Measurements from ENCODE around the gene LTB.

LTB gene

DNA sequence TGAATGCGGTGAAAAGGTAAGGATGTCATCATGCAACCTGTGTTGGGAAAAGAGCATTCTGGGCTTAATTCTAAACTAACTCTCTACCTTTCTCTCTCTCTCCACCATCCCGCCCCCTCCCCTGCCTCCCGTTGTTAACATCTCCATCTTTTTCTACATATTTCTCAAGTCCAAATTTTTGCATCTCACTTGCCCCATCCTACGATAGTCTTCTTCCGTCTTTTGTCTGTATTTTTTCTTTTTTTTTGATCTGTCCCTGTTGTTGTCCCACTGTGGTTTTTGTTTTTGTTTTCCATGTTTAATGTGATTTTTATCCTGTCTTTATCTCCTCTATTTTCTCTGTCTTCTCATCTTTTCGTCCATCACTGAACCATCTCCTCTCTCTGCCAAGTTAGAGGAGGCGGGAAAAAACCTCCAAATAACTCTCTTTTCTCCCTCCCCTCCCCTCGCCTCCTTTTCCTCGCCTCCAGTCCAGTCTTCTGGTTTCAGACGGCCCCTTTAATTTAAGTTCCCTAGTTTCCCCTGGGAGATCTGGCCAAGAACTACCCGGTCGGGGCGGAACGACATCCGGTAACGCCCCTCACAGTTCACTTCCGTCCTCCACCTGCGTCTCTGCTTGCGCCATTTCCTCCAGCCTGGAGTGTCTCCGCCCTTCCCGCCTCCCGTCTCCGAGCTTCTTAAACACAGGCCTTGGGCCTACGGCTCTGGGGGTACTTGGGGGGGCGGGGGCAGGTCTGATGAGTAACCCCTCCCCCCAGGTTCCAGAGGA lies 35.1 kb downstream of the LTB start, which contains the start of gene NFKBIL1:
NFKBIL1 (plus strand) TSS at position 651 of the 769 bp plus-strand sequence; CDS start at position 738, 87 bp downstream.
- peak; percentile 86 for DNase-seq

DNA sequence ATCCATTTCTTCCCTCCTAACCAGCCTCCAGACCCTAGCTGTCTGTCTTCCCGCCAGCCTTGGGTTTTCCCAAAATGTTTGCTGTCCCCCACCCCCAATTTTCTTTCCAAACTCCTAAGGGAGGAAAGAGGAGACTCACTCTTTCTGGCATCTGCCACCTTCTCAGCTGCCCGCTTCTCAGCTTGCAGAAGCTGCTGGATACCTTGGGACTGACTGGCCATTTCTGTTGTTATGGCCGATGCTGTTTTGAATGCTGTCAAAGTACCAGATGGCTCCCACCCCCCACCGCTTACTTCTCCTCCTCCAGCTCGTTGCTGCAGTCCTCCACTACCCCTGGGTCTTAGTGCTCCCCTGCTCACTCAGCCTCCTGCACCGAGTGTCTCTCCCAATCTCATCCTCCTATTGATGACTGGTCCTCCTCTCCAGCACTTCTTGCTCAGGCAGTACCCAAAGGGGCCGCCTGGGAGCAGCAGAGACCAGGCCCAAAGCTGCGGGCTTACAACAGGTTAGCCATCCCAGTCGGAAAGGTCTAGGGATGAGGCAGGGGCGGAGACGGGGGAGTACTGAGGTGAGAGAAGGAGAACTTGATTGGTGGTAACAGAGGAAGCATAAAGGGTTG lies 35.8 kb downstream of the LTB start, which contains the start of gene ATP6V1G2:
ATP6V1G2 (minus strand) TSS at position 270 of the 619 bp plus-strand sequence; CDS start at position 221, 49 bp downstream.
- peak; percentile 81 for DNase-seq

- DNase-seq = no peak
These were observed 36.9 kb downstream of the LTB start for GRCh38 chr6:31545291-31545690.

DNA sequence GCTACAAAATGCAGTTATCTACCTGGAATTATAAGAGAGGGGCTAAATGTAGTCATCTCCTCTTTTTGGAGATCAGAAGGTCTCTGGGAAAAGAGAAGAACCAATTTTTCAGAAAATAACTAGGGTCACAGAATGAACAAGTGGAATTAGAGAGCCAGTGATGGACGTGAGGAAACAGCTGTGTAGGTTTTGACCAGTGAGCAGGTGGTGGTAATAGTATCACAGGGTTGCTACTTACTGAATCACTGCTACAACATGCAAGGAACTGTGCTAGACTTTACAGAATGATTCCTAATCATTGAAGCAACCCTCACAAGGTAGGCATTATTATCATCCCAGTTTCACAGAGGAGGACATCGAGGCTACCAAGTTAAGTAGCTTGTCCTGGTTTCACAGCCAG lies 37.5 kb downstream of the LTB start:
- no peak for DNase-seq

DNA sequence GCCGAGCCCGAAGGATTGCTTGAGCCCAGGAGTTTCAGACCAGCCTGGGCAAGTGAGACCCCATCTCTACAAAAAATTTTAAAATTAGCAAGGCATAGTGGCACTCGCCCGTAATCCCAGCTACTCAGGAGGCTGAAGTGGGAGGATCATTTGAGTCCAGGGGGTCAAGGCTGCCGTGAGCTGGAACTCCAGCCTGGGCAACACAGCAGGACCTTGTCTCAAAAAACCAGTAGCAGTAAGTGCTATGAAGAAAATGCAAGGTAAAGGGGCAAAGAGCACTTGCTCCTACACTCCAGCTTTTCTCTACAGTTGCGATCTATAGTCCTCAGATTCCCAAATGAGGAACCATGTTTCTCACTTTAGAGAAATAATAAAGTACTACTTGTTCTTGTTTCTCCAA lies 38.6 kb downstream of the LTB start:
- DNase-seq = no peak

GRCh38 chr6:31541658-31542521 lies 40.3 kb downstream of the LTB start, which contains the start of gene DDX39B:
DDX39B (minus strand) TSS chr6:31542003; CDS start chr6:31540532, 1,471 bp downstream.
- peak; percentile 89 for DNase-seq

- DNase-seq = peak; percentile 46
These were observed 41.1 kb downstream of the LTB start for GRCh38 chr6:31541059-31541657.

DNA sequence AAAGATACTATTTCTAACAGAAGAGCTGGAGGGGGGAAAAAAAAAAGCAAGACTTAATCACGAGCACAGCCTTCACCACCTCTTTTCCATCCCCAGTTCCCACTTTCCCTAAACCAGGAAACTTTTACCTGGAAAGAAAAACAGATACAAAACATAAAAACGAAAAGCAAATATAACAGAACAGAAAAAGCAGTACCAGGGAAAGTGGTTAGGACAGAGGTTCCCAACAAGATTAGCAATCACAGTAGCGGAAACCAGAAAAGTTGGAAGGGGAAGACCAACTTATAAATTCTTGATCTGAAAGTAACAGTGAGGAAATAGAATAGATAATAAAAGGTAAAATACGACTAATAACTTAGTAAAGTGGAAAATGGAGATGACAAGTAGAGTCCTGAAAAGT lies 41.6 kb downstream of the LTB start:
- DNase-seq = no peak

GRCh38 chr6:31538805-31539400 lies 43.3 kb downstream of the LTB start:
- no peak for DNase-seq

- DNase-seq = no peak
These were observed 46.5 kb downstream of the LTB start for GRCh38 chr6:31535538-31536324.

- DNase-seq = no peak
These were observed 47.6 kb downstream of the LTB start for GRCh38 chr6:31534521-31535040.

DNA sequence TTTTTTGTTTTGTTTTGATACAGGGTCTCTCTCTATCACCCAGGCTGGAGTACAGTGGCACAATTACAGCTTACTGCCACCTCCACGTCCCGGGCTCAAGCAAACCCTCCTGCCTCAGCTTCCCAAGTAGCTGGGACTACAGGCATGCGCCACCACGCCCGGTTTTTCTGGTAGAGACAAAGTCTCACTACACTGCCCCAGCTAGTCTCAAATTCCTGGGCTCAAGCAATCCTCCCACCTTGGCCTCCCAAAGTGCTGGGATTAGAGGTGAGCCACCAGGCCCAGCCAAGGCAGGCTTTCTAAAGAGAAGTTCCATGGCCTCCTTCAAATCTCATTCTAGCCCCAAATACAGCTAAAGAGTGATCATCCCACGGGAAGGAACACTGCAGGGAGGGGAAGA lies 48.2 kb downstream of the LTB start:
- no peak for DNase-seq

DNA sequence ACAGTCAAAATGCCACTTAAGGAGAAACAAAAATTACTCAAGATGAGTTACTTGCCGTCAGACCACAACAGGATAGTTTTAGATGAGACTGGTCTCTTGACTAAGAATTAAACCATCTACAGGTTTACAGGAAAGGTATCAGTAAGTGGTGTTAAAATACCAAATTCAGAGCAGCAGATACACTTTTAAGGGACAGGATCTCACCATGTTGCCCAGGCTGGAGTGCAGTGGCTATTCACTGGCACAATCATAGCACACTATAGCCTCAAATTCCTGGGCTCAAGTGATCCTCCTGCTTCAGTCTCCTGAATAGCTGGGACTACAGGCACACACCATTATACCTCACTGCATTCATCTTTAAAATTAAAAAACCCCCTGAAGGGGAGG lies 48.8 kb downstream of the LTB start:
- DNase-seq = no peak

- DNase-seq = no peak
These were observed 49.4 kb downstream of the LTB start for GRCh38 chr6:31532644-31533454.

DNA sequence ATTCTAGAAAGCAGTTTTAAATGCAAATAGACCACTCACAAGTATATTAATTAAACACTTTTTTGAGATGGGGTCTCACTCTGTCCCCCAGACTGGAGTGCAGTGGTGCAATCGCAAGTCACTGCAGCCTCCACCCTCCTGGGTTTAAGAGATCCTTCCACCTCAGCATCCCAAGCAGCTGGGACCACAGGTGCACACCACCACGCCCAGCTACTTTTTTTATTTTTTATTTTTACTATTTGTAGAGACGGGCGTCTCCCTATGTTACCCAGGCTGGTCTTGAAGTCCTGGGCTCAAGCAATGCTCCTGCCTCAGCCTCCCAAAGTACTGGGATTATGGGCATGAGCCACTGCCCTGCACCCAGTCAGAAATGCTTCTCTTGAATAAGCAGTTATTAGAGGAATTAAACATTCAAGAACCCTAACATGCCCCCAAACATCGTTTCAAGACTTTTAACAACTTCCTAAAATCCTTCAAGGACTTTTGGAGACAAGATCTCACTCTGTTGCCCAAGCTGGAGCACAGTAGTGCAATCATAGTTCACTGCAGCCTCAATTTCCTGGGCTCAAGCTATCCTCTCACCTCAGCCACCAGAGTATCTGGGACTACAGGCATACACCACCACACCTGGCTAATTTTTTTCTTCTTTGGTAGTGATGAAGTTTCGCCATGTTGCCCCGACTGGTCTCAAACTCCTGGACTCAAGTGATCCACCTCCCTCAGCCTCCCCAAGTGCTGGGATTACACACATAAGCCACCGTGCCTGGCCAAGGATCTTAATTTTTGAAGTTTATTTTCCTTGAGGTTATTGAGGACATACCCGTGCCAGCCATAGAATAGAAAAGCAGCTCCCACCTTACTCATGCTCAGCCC lies 50.2 kb downstream of the LTB start:
- no peak for DNase-seq

- DNase-seq = no peak
These were observed 51.1 kb downstream of the LTB start for GRCh38 chr6:31531162-31531561.

DNA sequence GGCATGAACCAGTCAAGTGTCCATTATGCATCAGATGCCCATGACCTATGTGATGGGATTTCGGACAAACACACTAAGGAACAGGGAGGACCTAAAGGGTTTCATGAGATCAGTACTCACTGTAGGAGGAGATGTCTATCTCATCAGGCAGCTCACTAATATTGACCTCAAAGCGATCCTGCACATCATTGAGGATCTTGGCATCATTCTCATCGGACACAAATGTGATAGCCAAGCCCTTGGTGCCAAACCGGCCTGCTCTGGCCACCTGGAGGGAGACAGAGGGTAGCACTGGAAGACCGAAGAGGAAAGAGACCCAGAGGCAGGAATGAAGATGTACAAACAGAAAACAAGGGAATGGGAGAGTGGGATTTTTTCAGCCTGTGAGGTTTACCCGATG lies 51.6 kb downstream of the LTB start:
- DNase-seq = no peak
